GM10266 (cell line): ENCODE measurements around the gene DSTN.

ENCODE experiments used
- DNase-seq: peaks from one replicate; pipeline ENCODE4 v3.0.0; 2012; ENCODE audit errors: extremely low spot score
- CTCF ChIP-seq: IDR thresholded peaks from 2 replicates; pipeline ENCODE4 v1.5.1; 2012; ENCODE audit warnings: mild to moderate bottlenecking, low read depth; ENCODE audit not compliant: control insufficient read depth, insufficient read depth; ENCODE audit errors: missing control alignments

DSTN gene

GRCh38 chr20:17589161-17589834, 19.4 kb downstream of the DSTN start:
- no peak for TF ChIP-seq CTCF

GRCh38 chr20:17590245-17590644, 20.4 kb downstream of the DSTN start:
- DNase-seq = no peak
- TF ChIP-seq CTCF = no peak

More at GRCh38 chr20:17589161-17589834, 19.4 kb downstream of the DSTN start:
- no peak for DNase-seq

GRCh38 chr20:17593902-17594301, 24.0 kb downstream of the DSTN start:
- DNase-seq = no peak

GRCh38 chr20:17594443-17594842, 24.6 kb downstream of the DSTN start:
- no peak for TF ChIP-seq CTCF
- DNase-seq = no peak

More at GRCh38 chr20:17593902-17594301, 24.0 kb downstream of the DSTN start:
- no peak for TF ChIP-seq CTCF

- DNase-seq = no peak
- no peak for TF ChIP-seq CTCF
Observed at GRCh38 chr20:17595856-17596255, 26.0 kb downstream of the DSTN start.

GRCh38 chr20:17598013-17598550, 28.2 kb downstream of the DSTN start:
- no peak for DNase-seq
- TF ChIP-seq CTCF = no peak

GRCh38 chr20:17601957-17602356, 32.1 kb downstream of the DSTN start:
- TF ChIP-seq CTCF = no peak
- DNase-seq = no peak
